ENCODE measurements around the gene DPP3. TPM values are rescaled to one million over a fixed set of nuclear protein-coding genes. Genes with fewer than 3 reads are reported as not detected.

DPP3 gene
- polyA plus RNA-seq, 1 of the 3 experiments (the other 2 are of a cell fraction): 70.6 TPM

DNA sequence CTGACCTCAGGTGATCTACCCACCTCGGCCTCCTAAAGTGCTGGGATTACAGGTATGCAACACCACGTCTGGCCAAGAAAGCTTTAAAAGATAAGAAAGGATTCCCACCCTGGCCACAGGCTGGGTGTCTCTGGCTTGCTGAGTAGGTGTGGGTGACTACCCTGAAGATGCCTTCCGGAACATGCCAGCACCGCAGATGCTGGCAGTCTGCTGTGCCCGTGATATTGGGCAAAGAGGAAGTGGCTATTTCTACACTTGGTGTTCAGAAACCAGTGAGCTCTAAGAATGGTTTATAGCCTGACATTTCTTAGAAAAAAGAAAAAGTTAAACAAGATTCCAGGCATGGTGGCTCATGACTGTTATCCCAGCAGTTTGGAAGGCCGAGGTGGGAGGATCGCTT, 47.6 kb upstream of the DPP3 start:
- no peak overlapping the region for H2AFZ ChIP-seq (ENCODE audit: low read depth)
- H3K4me3 ChIP-seq (ENCODE audit: low read depth in 2 of 2, low read length in 1 of 2): no peak overlapping the region
- H3K79me2 ChIP-seq (ENCODE audit: insufficient read depth): peaks cover 2% of the 10 kb centered on the region; the same call in 1 of the 2 replicates
- H3K27me3 ChIP-seq (ENCODE audit: insufficient read depth): no peaks in the 10 kb centered on the region
- H3F3A ChIP-seq (replicated peaks; ENCODE audit: insufficient read depth): peaks cover 4% of the 10 kb centered on the region
- peaks cover 8 to 14% of the 10 kb centered on the region in 2 experiments for H3K36me3 ChIP-seq (replicated peaks in 1 of 2; ENCODE audit: control insufficient read depth in 1 of 2, insufficient read depth in 2 of 2, low read length in 1 of 2)
- WGBS (ENCODE audit: low lambda C conversion rate): 90% methylated on average over 7 of the region's 7 CpGs
- TF ChIP-seq JUND (IDR thresholded peaks at IDR 0.05): no peak
- TF ChIP-seq, protein P1, sequence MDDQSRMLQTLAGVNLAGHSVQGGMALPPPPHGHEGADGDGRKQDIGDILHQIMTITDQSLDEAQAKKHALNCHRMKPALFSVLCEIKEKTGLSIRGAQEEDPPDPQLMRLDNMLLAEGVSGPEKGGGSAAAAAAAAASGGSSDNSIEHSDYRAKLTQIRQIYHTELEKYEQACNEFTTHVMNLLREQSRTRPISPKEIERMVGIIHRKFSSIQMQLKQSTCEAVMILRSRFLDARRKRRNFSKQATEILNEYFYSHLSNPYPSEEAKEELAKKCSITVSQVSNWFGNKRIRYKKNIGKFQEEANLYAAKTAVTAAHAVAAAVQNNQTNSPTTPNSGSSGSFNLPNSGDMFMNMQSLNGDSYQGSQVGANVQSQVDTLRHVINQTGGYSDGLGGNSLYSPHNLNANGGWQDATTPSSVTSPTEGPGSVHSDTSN (IDR thresholded peaks at IDR 0.05): no peak
- no peak for TF ChIP-seq REST (IDR thresholded peaks at IDR 0.05; ENCODE audit: low read depth, low read length)
- no peak for TF ChIP-seq GABPA (IDR thresholded peaks at IDR 0.05; ENCODE audit: low read depth)
- no peaks in the 10 kb centered on the region for H3K9me3 ChIP-seq
- CTCF ChIA-PET: interaction anchor here (1.4 to 22.6 kb wide), 2 partner anchors 18 to 46 kb away, joined by 9 to 617 read pairs; partner anchors contain the start of gene NPAS4
- POLR2A ChIA-PET: interaction anchor here (0.6 to 0.8 kb wide), 2 partner anchors 13 to 959 kb away, joined by 3 to 4 read pairs; partner anchors contain the start of gene RAD9A
- H3K4me1 ChIP-seq (ENCODE audit: control insufficient read depth in 1 of 2, insufficient read depth in 2 of 2, low read depth in 1 of 2, low read length in 1 of 2): no peaks in the 10 kb centered on the region
- DNase-seq: no peak
- no peak overlapping the region for H3K27ac ChIP-seq (ENCODE audit: low read depth in 2 of 2, low read length in 1 of 2)
- H3K9ac ChIP-seq: no peak overlapping the region
- H3K9me2 ChIP-seq: no peaks in the 10 kb centered on the region
- H3K4me2 ChIP-seq: no peak overlapping the region
- no peaks in the 10 kb centered on the region for H4K20me1 ChIP-seq (ENCODE audit: insufficient read depth)

DNA sequence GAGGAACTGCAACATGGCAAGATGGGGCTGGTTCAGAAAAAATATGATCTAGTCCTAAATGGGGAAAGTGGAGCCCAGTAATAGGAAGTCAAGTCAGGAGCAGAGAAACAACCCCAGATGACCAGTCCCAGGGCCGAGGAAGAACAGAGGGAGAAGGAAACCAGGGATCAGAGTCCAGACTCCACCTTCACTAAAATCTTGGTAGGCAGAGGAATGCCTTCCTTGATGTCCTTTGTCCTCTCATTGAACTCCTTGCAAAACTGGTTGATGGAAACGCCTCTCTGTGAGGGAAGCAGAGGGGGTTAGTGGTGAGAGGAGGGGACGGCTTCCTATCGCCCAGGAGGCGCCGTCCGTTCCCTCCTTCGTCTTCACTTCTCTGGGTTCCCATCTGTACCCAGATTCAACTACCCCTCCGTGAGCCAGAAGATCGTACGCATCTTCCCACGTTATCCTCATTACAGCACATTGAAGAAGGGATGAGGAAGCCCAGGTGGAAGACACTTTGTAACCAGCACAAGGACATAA, 42.2 kb upstream of the DPP3 start:
- Histone ChIP-seq H3K27ac (ENCODE audit: low read depth in 2 of 2, low read length in 1 of 2) (peak overlapping the region; percentile 63 to 91; a peak in 2 of 4 replicates), H3K9ac (peak overlapping the region; percentile 79), H4K20me1 (ENCODE audit: insufficient read depth) (no peaks in the 10 kb centered on the region), H3K4me2 (peak overlapping the region; percentile 87), H3K27me3 (ENCODE audit: insufficient read depth) (peaks cover 20% of the 10 kb centered on the region; the same call in 1 of the 2 replicates), H2AFZ (ENCODE audit: low read depth) (peak overlapping the region; percentile 94), H3K4me3 (ENCODE audit: low read depth in 2 of 2, low read length in 1 of 2) (peak overlapping the region; percentile 78 to 87), H3K36me3 (replicated peaks in 1 of 2; ENCODE audit: control insufficient read depth in 1 of 2, insufficient read depth in 2 of 2, low read length in 1 of 2) (peaks cover 8 to 14% of the 10 kb centered on the region in 2 experiments), H3F3A (replicated peaks; ENCODE audit: insufficient read depth) (peaks cover 3% of the 10 kb centered on the region), H3K9me3 (no peaks in the 10 kb centered on the region), H3K79me2 (ENCODE audit: insufficient read depth) (peaks cover 6% of the 10 kb centered on the region; the same call in 1 of the 2 replicates), H3K4me1 (ENCODE audit: control insufficient read depth in 1 of 2, insufficient read depth in 2 of 2, low read depth in 1 of 2, low read length in 1 of 2) (peaks cover 0 to 5% of the 10 kb centered on the region in 2 experiments; a peak in 1 of 4 replicates), H3K9me2 (no peaks in the 10 kb centered on the region)
- no peak for DNase-seq
- CTCF ChIA-PET: interaction anchor here (1.0 to 4.5 kb wide), 16 partner anchors 7 to 240 kb away, joined by 3 to 56 read pairs (median 8); partner anchors contain the start of genes NPAS4, PELI3 and RBM4B
- POLR2A ChIA-PET: interaction anchor here (1.4 to 3.1 kb wide), 3 partner anchors 29 to 125 kb away, joined by 7 to 18 read pairs (median 8); partner anchors contain the start of genes DPP3 and PELI3
- WGBS (ENCODE audit: low lambda C conversion rate): 5% methylated on average over 12 of the region's 12 CpGs
- no peak for TF ChIP-seq USF1 (IDR thresholded peaks at IDR 0.05; ENCODE audit: borderline replicate concordance, low read depth)
- no peak for TF ChIP-seq MXI1 (IDR thresholded peaks at IDR 0.05; ENCODE audit: low read depth, low read length)
- no peak for TF ChIP-seq TEAD4 (IDR thresholded peaks at IDR 0.05; ENCODE audit: borderline replicate concordance, insufficient read depth)
- TF ChIP-seq REST (IDR thresholded peaks at IDR 0.05; ENCODE audit: low read depth, low read length): no peak
- no peak for TF ChIP-seq EZH2phosphoT487 (IDR thresholded peaks at IDR 0.05; ENCODE audit: borderline replicate concordance, low read depth)
- no peak for TF ChIP-seq JUND (IDR thresholded peaks at IDR 0.05)
- TF ChIP-seq IRF3 (IDR thresholded peaks at IDR 0.05; ENCODE audit: low read depth, low read length): no peak
- TF ChIP-seq CTCF (IDR thresholded peaks at IDR 0.05): no peak
- no peak for TF ChIP-seq RFX5 (IDR thresholded peaks at IDR 0.05; ENCODE audit: low read length)
